Urinary bladder (tissue), 4 donors: Measurements from ENCODE around the gene PRSS57. TPM values are rescaled to one million over a fixed set of nuclear protein-coding genes. Genes with fewer than 3 reads are reported as not detected.

Experiments
- DNase-seq: peaks from one replicate; pipeline ENCODE4 v3.0.0-alpha.2; 2015; ENCODE audit errors: extremely low spot score
- H3K27ac ChIP-seq: one replicate; pipeline ENCODE4 v1.5.1; 2013; ENCODE audit warnings: low read depth, mild to moderate bottlenecking, moderate library complexity
- H3K36me3 ChIP-seq: one replicate; pipeline ENCODE4 v1.6.1; 2013; ENCODE audit warnings: mild to moderate bottlenecking, moderate library complexity; ENCODE audit not compliant: insufficient read depth
- H3K4me1 ChIP-seq: one replicate; pipeline ENCODE4 v1.6.1; 2013; ENCODE audit warnings: mild to moderate bottlenecking, moderate library complexity; ENCODE audit not compliant: insufficient read depth
- H3K4me3 ChIP-seq: one replicate; pipeline ENCODE4 v1.5.1; 2013; ENCODE audit warnings: low read depth, low read length
- WGBS: extraction: QIAGEN DNeasy Blood & Tissue Kit; methylation state at CpG from one replicate; pipeline ENCODE4 v1.1.7; 2013; 5-methylcytosine and 5-hydroxymethylcytosine counted together
- polyA plus RNA-seq: library from polyadenylated mRNA; stranded (reverse); fragments of 200-250 nt; gene quantifications from one replicate; pipeline ENCODE4 v1.2.3, GENCODE V29; 2013
- total RNA-seq: library from RNA; depleted of rRNA; stranded (reverse); fragments of >200 nt; gene quantifications from one replicate; pipeline ENCODE4 v1.2.3, GENCODE V29; 2014
- donor health status: healthy with polysubstance abuse.
- donor health status: healthy.

Gene PRSS57
- total and polyA plus RNA-seq, 2 donors: not detected

GRCh38 chr19:652467-653389, 42.5 kb downstream of the PRSS57 start:
- Histone ChIP-seq H3K36me3 (peaks cover 9% of the 10 kb centered on the region), H3K4me3 (no peak overlapping the region), H3K4me1 (no peaks in the 10 kb centered on the region), H3K27ac (no peak overlapping the region)
- DNase-seq: no peak
- 92% methylated on average over 54 of the region's 54 CpGs for WGBS

GRCh38 chr19:651991-652390, 43.3 kb downstream of the PRSS57 start:
- no peak overlapping the region for H3K27ac ChIP-seq
- H3K4me3 ChIP-seq: no peak overlapping the region
- 89% methylated on average over 24 of the region's 24 CpGs for WGBS
- H3K36me3 ChIP-seq: peaks cover 10% of the 10 kb centered on the region
- no peak for DNase-seq
- no peaks in the 10 kb centered on the region for H3K4me1 ChIP-seq

- WGBS: 95% methylated on average over 58 of the region's 58 CpGs
Measured at GRCh38 chr19:651114-651818, 44.0 kb downstream of the PRSS57 start.

GRCh38 chr19:650121-650520, 45.1 kb downstream of the PRSS57 start:
- Histone ChIP-seq H3K27ac (no peak overlapping the region), H3K36me3 (peaks cover 15% of the 10 kb centered on the region), H3K4me3 (no peak overlapping the region), H3K4me1 (no peaks in the 10 kb centered on the region)
- no peak for DNase-seq
- 89% methylated on average over 11 of the region's 11 CpGs for WGBS

More at GRCh38 chr19:651114-651818, 44.0 kb downstream of the PRSS57 start:
- no peak overlapping the region for H3K4me3 ChIP-seq
- DNase-seq: no peak
- H3K4me1 ChIP-seq: no peaks in the 10 kb centered on the region
- peaks cover 15% of the 10 kb centered on the region for H3K36me3 ChIP-seq
- no peak overlapping the region for H3K27ac ChIP-seq

- no peak overlapping the region for H3K4me3 ChIP-seq
- DNase-seq: no peak
- no peak overlapping the region for H3K27ac ChIP-seq
- 92% methylated on average over 53 of the region's 53 CpGs for WGBS
- H3K36me3 ChIP-seq: peaks cover 15% of the 10 kb centered on the region
- H3K4me1 ChIP-seq: no peaks in the 10 kb centered on the region
Measured at GRCh38 chr19:648904-649801, 46.1 kb downstream of the PRSS57 start.

GRCh38 chr19:648305-648704, 46.9 kb downstream of the PRSS57 start:
- DNase-seq: no peak
- peaks cover 15% of the 10 kb centered on the region for H3K36me3 ChIP-seq
- no peak overlapping the region for H3K27ac ChIP-seq
- no peaks in the 10 kb centered on the region for H3K4me1 ChIP-seq
- WGBS: 90% methylated on average over 29 of the region's 29 CpGs
- no peak overlapping the region for H3K4me3 ChIP-seq

- H3K4me3 ChIP-seq: no peak overlapping the region
- peaks cover 15% of the 10 kb centered on the region for H3K36me3 ChIP-seq
- no peak for DNase-seq
- 92% methylated on average over 52 of the region's 52 CpGs for WGBS
- no peak overlapping the region for H3K27ac ChIP-seq
- H3K4me1 ChIP-seq: no peaks in the 10 kb centered on the region
Measured at GRCh38 chr19:647566-648284, 47.5 kb downstream of the PRSS57 start.

GRCh38 chr19:646779-647565, 48.3 kb downstream of the PRSS57 start:
- 94% methylated on average over 48 of the region's 48 CpGs for WGBS
- no peak overlapping the region for H3K4me3 ChIP-seq

GRCh38 chr19:645912-646778, 49.1 kb downstream of the PRSS57 start:
- WGBS: 95% methylated on average over 62 of the region's 62 CpGs
- Histone ChIP-seq H3K36me3 (peaks cover 13% of the 10 kb centered on the region), H3K4me1 (no peaks in the 10 kb centered on the region), H3K27ac (no peak overlapping the region), H3K4me3 (no peak overlapping the region)
- no peak for DNase-seq

More at GRCh38 chr19:646779-647565, 48.3 kb downstream of the PRSS57 start:
- Histone ChIP-seq H3K27ac (no peak overlapping the region), H3K4me1 (no peaks in the 10 kb centered on the region), H3K36me3 (peaks cover 15% of the 10 kb centered on the region)
- no peak for DNase-seq

- peaks cover 11% of the 10 kb centered on the region for H3K36me3 ChIP-seq
Measured at GRCh38 chr19:644789-645188, 50.5 kb downstream of the PRSS57 start.

GRCh38 chr19:644363-644762, 50.9 kb downstream of the PRSS57 start:
- no peak for DNase-seq
- WGBS: 79% methylated on average over 28 of the region's 28 CpGs
- peaks cover 11% of the 10 kb centered on the region for H3K36me3 ChIP-seq
- H3K27ac ChIP-seq: no peak overlapping the region
- H3K4me3 ChIP-seq: no peak overlapping the region
- H3K4me1 ChIP-seq: no peaks in the 10 kb centered on the region

More at GRCh38 chr19:644789-645188, 50.5 kb downstream of the PRSS57 start:
- H3K4me1 ChIP-seq: no peaks in the 10 kb centered on the region
- 85% methylated on average over 14 of the region's 14 CpGs for WGBS
- no peak for DNase-seq
- H3K4me3 ChIP-seq: no peak overlapping the region
- H3K27ac ChIP-seq: no peak overlapping the region
